Activated CD8-positive, alpha-beta memory T cell treated with anti-CD3 and anti-CD28 coated beads, Interleukin-2, amount 50 U/mL, for 24 hours (primary cell): ENCODE data around the gene RNF166.

Experiments
- DNase-seq: peaks from one replicate; pipeline ENCODE4 v3.0.0-alpha.2; 2020; ENCODE audit errors: extremely low read depth

Gene RNF166

GRCh38 chr16:88652762-88653063, 53.5 kb downstream of the RNF166 start:
- no peak for DNase-seq

- no peak for DNase-seq
Observed at GRCh38 chr16:88651989-88652761, 54.0 kb downstream of the RNF166 start.

GRCh38 chr16:88651276-88651988, 54.8 kb downstream of the RNF166 start:
- DNase-seq = no peak

- DNase-seq = peak; percentile 57
Observed at GRCh38 chr16:88650749-88651275, 55.4 kb downstream of the RNF166 start, which contains the start of gene CYBA. Gene CYBA, minus strand, starts transcription at chr16:88651053. Its CDS starts 40 bp downstream, at chr16:88651013.

- DNase-seq = no peak
Observed at GRCh38 chr16:88649924-88650748, 56.1 kb downstream of the RNF166 start.

GRCh38 chr16:88649195-88649923, 56.8 kb downstream of the RNF166 start:
- no peak for DNase-seq

GRCh38 chr16:88647178-88648070, 58.8 kb downstream of the RNF166 start:
- no peak for DNase-seq
